ENCODE data around the gene SLC12A9. TPM values are rescaled to one million over a fixed set of nuclear protein-coding genes. Genes with fewer than 3 reads are reported as not detected.

SLC12A9 gene
- total and polyA plus RNA-seq, 4 donors = 28.5 to 52.6 (median 39.2) TPM

GRCh38 chr7:100826514-100827329, 25.8 kb upstream of the SLC12A9 start:
- DNase-seq = peak; percentile 46 to 49 (median 49)
- Histone ChIP-seq H3K27ac (ENCODE audit: low read depth in 1 of 2, low read length in 1 of 2) (peak overlapping the region; percentile 87 to 94), H3K4me1 (ENCODE audit: control insufficient read depth in 5 of 5, insufficient read depth in 5 of 5, low read length in 5 of 5) (peaks cover 0 to 31% (median 4%) of the 10 kb centered on the region in 5 donors), H3K9me3 (ENCODE audit: control insufficient read depth in 4 of 4, insufficient read depth in 3 of 4, low read length in 3 of 4) (no peaks in the 10 kb centered on the region), H3K4me3 (peak overlapping the region; percentile 45), H3K36me3 (ENCODE audit: control insufficient read depth in 4 of 4, insufficient read depth in 4 of 4, low read length in 4 of 4) (peaks cover 0 to 16% (median 9%) of the 10 kb centered on the region in 4 donors), H3K9ac (ENCODE audit: insufficient read depth in 1 of 2, low read length in 2 of 2) (peak overlapping the region; percentile 43 to 52), H3K27me3 (ENCODE audit: control insufficient read depth in 3 of 3, insufficient read depth in 3 of 3, low read length in 2 of 3) (no peaks in the 10 kb centered on the region)
- 1 to 3% methylated on average over 43 to 71 of the region's 71 CpGs for WGBS, 2 donors
- TF ChIP-seq CTCF (IDR thresholded peaks at IDR 0.05; ENCODE audit: control extremely low read depth, extremely low read depth) = no peak
- ATAC-seq (ENCODE audit: insufficient read depth, low FRiP score) = no peak

GRCh38 chr7:100827330-100828226, 24.9 kb upstream of the SLC12A9 start, which contains the start of gene EPHB4:
Gene EPHB4, minus strand, starts transcription at chr7:100827523. Its CDS starts 493 bp downstream, at chr7:100827030.
- Histone ChIP-seq H3K36me3 (ENCODE audit: control insufficient read depth in 4 of 4, insufficient read depth in 4 of 4, low read length in 4 of 4) (peaks cover 0 to 13% (median 6%) of the 10 kb centered on the region in 4 donors), H3K27ac (ENCODE audit: low read depth in 1 of 2, low read length in 1 of 2) (peak within 1 kb of the TSS; percentile 87 to 94), H3K4me3 (peak within 1 kb of the TSS; percentile 45), H3K9me3 (ENCODE audit: control insufficient read depth in 4 of 4, insufficient read depth in 3 of 4, low read length in 3 of 4) (no peaks in the 10 kb centered on the region), H3K27me3 (ENCODE audit: control insufficient read depth in 3 of 3, insufficient read depth in 3 of 3, low read length in 2 of 3) (no peaks in the 10 kb centered on the region), H3K4me1 (ENCODE audit: control insufficient read depth in 5 of 5, insufficient read depth in 5 of 5, low read length in 5 of 5) (peaks cover 0 to 31% (median 4%) of the 10 kb centered on the region in 5 donors), H3K9ac (ENCODE audit: insufficient read depth in 1 of 2, low read length in 2 of 2) (peak within 1 kb of the TSS; percentile 52 to 70)
- 0 to 1% methylated on average over 57 to 80 of the region's 80 CpGs for WGBS, 2 donors
- DNase-seq (peak; percentile 95 to 98 (median 97)), ATAC-seq (ENCODE audit: insufficient read depth, low FRiP score) (peak; percentile 69)
- TF ChIP-seq CTCF (IDR thresholded peaks at IDR 0.05; ENCODE audit: control extremely low read depth, extremely low read depth) = no peak

GRCh38 chr7:100829150-100829716, 23.3 kb upstream of the SLC12A9 start:
- Histone ChIP-seq H3K4me1 (ENCODE audit: control insufficient read depth in 5 of 5, insufficient read depth in 5 of 5, low read length in 5 of 5) (peaks cover 0 to 30% (median 4%) of the 10 kb centered on the region in 5 donors), H3K27ac (ENCODE audit: low read depth in 1 of 2, low read length in 1 of 2) (peak overlapping the region; percentile 22 to 65), H3K27me3 (ENCODE audit: control insufficient read depth in 3 of 3, insufficient read depth in 3 of 3, low read length in 2 of 3) (no peaks in the 10 kb centered on the region), H3K36me3 (ENCODE audit: control insufficient read depth in 4 of 4, insufficient read depth in 4 of 4, low read length in 4 of 4) (peaks cover 0 to 4% (median 0%) of the 10 kb centered on the region in 4 donors), H3K4me3 (no peak overlapping the region), H3K9me3 (ENCODE audit: control insufficient read depth in 4 of 4, insufficient read depth in 3 of 4, low read length in 3 of 4) (no peaks in the 10 kb centered on the region), H3K9ac (ENCODE audit: insufficient read depth in 1 of 2, low read length in 2 of 2) (no peak overlapping the region)
- TF ChIP-seq CTCF (IDR thresholded peaks at IDR 0.05; ENCODE audit: control extremely low read depth, extremely low read depth) = no peak
- no peak for ATAC-seq (ENCODE audit: insufficient read depth, low FRiP score)
- DNase-seq = peak; percentile 42 to 71 (median 52)
- 27 to 31% methylated on average over 20 of the region's 20 CpGs for WGBS, 2 donors
